Nephron progenitor cell (in vitro differentiated cells): ENCODE data around the gene PTP4A2.

ENCODE experiments used
- DNase-seq: peaks from one replicate; pipeline ENCODE4 v3.0.0; 2021
- H3K27ac Mint-ChIP-seq: 2 replicates; pipeline ENCODE4 v1.8.0; 2021; ENCODE audit warnings: mild to moderate bottlenecking, moderate library complexity, mixed read lengths
- H3K27me3 Mint-ChIP-seq: 2 replicates; pipeline ENCODE4 v1.8.0; 2021; ENCODE audit warnings: mild to moderate bottlenecking, low read depth, mixed read lengths; ENCODE audit not compliant: poor library complexity
- H3K36me3 Mint-ChIP-seq: 2 replicates; pipeline ENCODE4 v1.8.0; 2021; ENCODE audit warnings: low read depth, mixed read lengths
- H3K4me1 Mint-ChIP-seq: 2 replicates; pipeline ENCODE4 v1.8.0; 2021; ENCODE audit warnings: mixed read lengths
- H3K4me3 Mint-ChIP-seq: 2 replicates; pipeline ENCODE4 v1.8.0; 2021; ENCODE audit warnings: mild to moderate bottlenecking, moderate library complexity, mixed read lengths
- H3K9me3 Mint-ChIP-seq: 2 replicates; pipeline ENCODE4 v1.8.0; 2021; ENCODE audit warnings: mild to moderate bottlenecking, moderate library complexity, mixed read lengths
- TF ChIP-seq, protein P1 (sequence below): fragments of 200-600 bp; sonication (generic); IDR thresholded peaks from 2 replicates; pipeline ENCODE4 v1.5.0; 2021; ENCODE audit warnings: antibody characterized with exemption

PTP4A2 gene

GRCh38 chr1:31932491-31933316, 5.5 kb downstream of the PTP4A2 start:
- no peaks in the 10 kb centered on the region for H3K9me3 Mint-ChIP-seq
- no peaks in the 10 kb centered on the region for H3K27me3 Mint-ChIP-seq
- H3K4me3 Mint-ChIP-seq: no peak overlapping the region
- TF ChIP-seq, protein P1, sequence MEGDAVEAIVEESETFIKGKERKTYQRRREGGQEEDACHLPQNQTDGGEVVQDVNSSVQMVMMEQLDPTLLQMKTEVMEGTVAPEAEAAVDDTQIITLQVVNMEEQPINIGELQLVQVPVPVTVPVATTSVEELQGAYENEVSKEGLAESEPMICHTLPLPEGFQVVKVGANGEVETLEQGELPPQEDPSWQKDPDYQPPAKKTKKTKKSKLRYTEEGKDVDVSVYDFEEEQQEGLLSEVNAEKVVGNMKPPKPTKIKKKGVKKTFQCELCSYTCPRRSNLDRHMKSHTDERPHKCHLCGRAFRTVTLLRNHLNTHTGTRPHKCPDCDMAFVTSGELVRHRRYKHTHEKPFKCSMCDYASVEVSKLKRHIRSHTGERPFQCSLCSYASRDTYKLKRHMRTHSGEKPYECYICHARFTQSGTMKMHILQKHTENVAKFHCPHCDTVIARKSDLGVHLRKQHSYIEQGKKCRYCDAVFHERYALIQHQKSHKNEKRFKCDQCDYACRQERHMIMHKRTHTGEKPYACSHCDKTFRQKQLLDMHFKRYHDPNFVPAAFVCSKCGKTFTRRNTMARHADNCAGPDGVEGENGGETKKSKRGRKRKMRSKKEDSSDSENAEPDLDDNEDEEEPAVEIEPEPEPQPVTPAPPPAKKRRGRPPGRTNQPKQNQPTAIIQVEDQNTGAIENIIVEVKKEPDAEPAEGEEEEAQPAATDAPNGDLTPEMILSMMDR: no peak
- H3K27ac Mint-ChIP-seq: peak overlapping the region; percentile 24
- H3K4me1 Mint-ChIP-seq: peaks cover 69% of the 10 kb centered on the region
- H3K36me3 Mint-ChIP-seq: peaks cover 9% of the 10 kb centered on the region
- DNase-seq: no peak

GRCh38 chr1:31931593-31932225, 6.5 kb downstream of the PTP4A2 start:
- Mint-ChIP-seq H3K4me3 (no peak overlapping the region), H3K27me3 (no peaks in the 10 kb centered on the region), H3K36me3 (peaks cover 9% of the 10 kb centered on the region), H3K9me3 (no peaks in the 10 kb centered on the region), H3K4me1 (peaks cover 70% of the 10 kb centered on the region), H3K27ac (peak overlapping the region; percentile 89)
- DNase-seq: no peak
- TF ChIP-seq, protein P1: no peak

- Mint-ChIP-seq H3K4me3 (no peak overlapping the region), H3K27ac (no peak overlapping the region), H3K27me3 (no peaks in the 10 kb centered on the region), H3K36me3 (peaks cover 9% of the 10 kb centered on the region), H3K4me1 (peaks cover 68% of the 10 kb centered on the region), H3K9me3 (no peaks in the 10 kb centered on the region)
- DNase-seq: no peak
- TF ChIP-seq, protein P1: no peak
These were observed 7.2 kb downstream of the PTP4A2 start for GRCh38 chr1:31930836-31931592.

DNA sequence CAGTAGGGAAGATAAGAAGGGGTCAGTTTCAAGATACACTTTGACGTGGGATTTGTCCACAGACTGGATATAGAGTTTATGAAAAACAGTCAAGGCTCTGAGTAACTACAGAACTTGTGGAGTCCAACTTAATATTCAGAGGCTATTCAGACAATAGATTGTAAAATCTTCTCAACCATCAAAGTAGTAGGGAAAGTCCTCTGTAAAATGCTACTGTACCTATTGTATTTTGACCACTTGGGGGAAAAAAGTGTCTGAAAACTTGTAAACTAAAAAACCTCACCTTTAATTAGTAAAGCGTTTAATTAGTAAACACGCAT, 10.5 kb downstream of the PTP4A2 start:
- H3K27ac Mint-ChIP-seq: no peak overlapping the region

DNA sequence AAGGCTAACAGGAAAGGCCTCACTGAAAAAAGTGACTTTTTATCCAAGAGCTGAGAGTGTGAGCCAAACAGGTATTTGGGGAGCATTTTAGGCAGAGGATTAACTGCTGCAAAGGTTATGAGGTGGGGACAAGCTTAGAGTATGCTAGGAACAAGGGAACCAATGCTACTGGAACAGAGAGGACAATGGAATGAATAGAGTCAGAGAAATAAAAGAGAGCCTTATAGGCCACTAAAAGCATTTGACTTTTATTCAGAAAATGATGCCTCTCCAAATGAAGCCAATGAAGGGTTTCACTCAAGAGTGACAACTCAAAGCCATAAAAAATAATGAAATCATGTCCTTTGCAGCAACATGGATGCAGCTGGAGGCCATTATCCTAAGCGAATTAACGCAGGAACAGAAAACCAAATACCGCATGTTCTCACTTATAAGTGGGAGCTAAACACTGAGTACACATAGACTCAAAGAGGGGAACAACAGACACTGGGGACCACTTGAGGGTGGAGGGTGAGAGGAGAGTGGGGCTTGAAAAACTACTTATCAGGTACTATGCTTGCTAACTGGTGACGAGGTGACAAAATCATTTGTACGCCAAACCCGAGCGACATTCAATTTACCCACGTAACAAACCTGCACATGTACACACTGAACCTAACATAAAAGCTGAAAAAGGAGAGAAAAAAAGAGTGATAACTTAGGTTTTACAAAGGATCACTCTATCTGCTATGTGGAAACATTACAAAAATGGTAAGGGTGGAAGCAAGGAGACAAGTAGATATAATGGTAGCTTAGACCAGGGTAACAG, 11.1 kb downstream of the PTP4A2 start:
- Mint-ChIP-seq H3K4me1 (peaks cover 40% of the 10 kb centered on the region), H3K9me3 (no peaks in the 10 kb centered on the region), H3K36me3 (peaks cover 15% of the 10 kb centered on the region), H3K27ac (peak overlapping the region; percentile 10), H3K27me3 (no peaks in the 10 kb centered on the region), H3K4me3 (no peak overlapping the region)
- DNase-seq: no peak
- TF ChIP-seq, protein P1: no peak

More for the DNA sequence above, 10.5 kb downstream of the PTP4A2 start:
- no peaks in the 10 kb centered on the region for H3K27me3 Mint-ChIP-seq
- peaks cover 14% of the 10 kb centered on the region for H3K36me3 Mint-ChIP-seq
- peaks cover 46% of the 10 kb centered on the region for H3K4me1 Mint-ChIP-seq
- DNase-seq: no peak
- H3K4me3 Mint-ChIP-seq: no peak overlapping the region
- TF ChIP-seq, protein P1: no peak
- H3K9me3 Mint-ChIP-seq: no peaks in the 10 kb centered on the region
